GM12878 (cell line): Measurements from ENCODE around the gene LTB. TPM values are rescaled to one million over a fixed set of nuclear protein-coding genes. Genes with fewer than 3 reads are reported as not detected.

Experiments
- ASH2L ChIP-seq: fragments of 300-600, 200-600 bp; sonication (generic); IDR thresholded peaks from 2 replicates; pipeline ENCODE4 v1.6.1; 2017; ENCODE audit warnings: low read depth, mild to moderate bottlenecking, borderline replicate concordance
- ATF7 ChIP-seq: fragments of 450-650 bp; IDR thresholded peaks from 2 replicates; pipeline ENCODE4 v1.6.1; 2016; ENCODE audit warnings: low read depth, mild to moderate bottlenecking
- CHD4 ChIP-seq: fragments of 200-600 bp; sonication (generic); IDR thresholded peaks from 2 replicates; pipeline ENCODE4 v1.6.1; 2016; ENCODE audit warnings: mild to moderate bottlenecking
- GABPA ChIP-seq: IDR thresholded peaks from 2 replicates; pipeline ENCODE4 v1.6.1; 2014; ENCODE audit warnings: antibody characterized with exemption, low read depth, mild to moderate bottlenecking, inconsistent platforms
- JUNB ChIP-seq: IDR thresholded peaks from 2 replicates; pipeline ENCODE4 v1.6.1; 2016; ENCODE audit warnings: antibody characterized with exemption, mild to moderate bottlenecking
- MTA3 ChIP-seq: IDR thresholded peaks from 2 replicates; pipeline ENCODE4 v1.6.1; 2012; ENCODE audit warnings: low read length, inconsistent platforms, borderline replicate concordance
- NBN ChIP-seq: fragments of 450-650 bp; IDR thresholded peaks from 2 replicates; pipeline ENCODE4 v1.6.1; 2016
- REST ChIP-seq: IDR thresholded peaks from 2 replicates; pipeline ENCODE4 v1.6.1; 2012; ENCODE audit warnings: mild to moderate bottlenecking, low read depth, low read length
- SRF ChIP-seq, 2 experiments: IDR thresholded peaks; 2 replicates each; pipeline ENCODE4 v1.6.1; 2011; ENCODE audit warnings: low read depth in 2 of 2, low read length in 2 of 2, mild to moderate bottlenecking in 1 of 2, moderate library complexity in 1 of 2
- TAF1 ChIP-seq: IDR thresholded peaks from 2 replicates; pipeline ENCODE4 v1.6.1; 2011; ENCODE audit warnings: mild to moderate bottlenecking, low read depth, low read length, borderline replicate concordance
- ZBED1 ChIP-seq: IDR thresholded peaks from 2 replicates; pipeline ENCODE4 v1.6.1; 2016; ENCODE audit warnings: borderline replicate concordance
- ZBTB11 ChIP-seq: fragments of 450-650 bp; formaldehyde crosslinking; IDR thresholded peaks from 2 replicates; pipeline ENCODE4 v1.5.0; 2022; ENCODE audit warnings: mild to moderate bottlenecking, missing genetic modification characterization
- ZBTB33 ChIP-seq: fragments of 450-650 bp; IDR thresholded peaks from 2 replicates; pipeline ENCODE4 v1.6.1; 2017; ENCODE audit warnings: mild to moderate bottlenecking
- ZNF207 ChIP-seq: fragments of 450-650 bp; IDR thresholded peaks from 2 replicates; pipeline ENCODE4 v1.6.1; 2014; ENCODE audit warnings: antibody characterized with exemption, mild to moderate bottlenecking, borderline replicate concordance
- ZNF24 ChIP-seq: fragments of 450-650 bp; IDR thresholded peaks from 2 replicates; pipeline ENCODE4 v1.6.1; 2017; ENCODE audit warnings: antibody characterized with exemption, mild to moderate bottlenecking
- ZZZ3 ChIP-seq: IDR thresholded peaks from 2 replicates; pipeline ENCODE4 v1.6.1; 2011; ENCODE audit warnings: low read depth; ENCODE audit not compliant: control insufficient read depth, insufficient read length
- polyA plus RNA-seq, 11 experiments: library from polyadenylated mRNA; depleted of rRNA in 4 of 11; unstranded in 6 of 11; stranded (reverse) in 5 of 11; fragments of >200 nt; fragmentation: Nextera tagmentation in 4 of 11; fragmentation: Illumina TruSeq in 1 of 11; extraction: Ambion mirVana in 4 of 11; extraction: Trizol in 1 of 11; gene quantifications; 1 replicate in 1 of 11; 2 replicates in 10 of 11; pipeline versions ENCODE4 v1.2.1 to v1.2.3, GENCODE V29; 2011 to 2016; ENCODE audit warnings: inconsistent platforms in 2 of 11, missing spikeins in 2 of 11, low read depth in 1 of 11
- total RNA-seq, 4 experiments: library from RNA; depleted of rRNA in 3 of 4; stranded (reverse); fragments of >200 nt in 3 of 4; fragmentation: Illumina TruSeq in 1 of 4; extraction: Trizol in 1 of 4; gene quantifications; 2 replicates each; pipeline versions ENCODE4 v1.2.1 to v1.2.3, GENCODE V29; 2013 to 2021
- TF ChIP-seq, protein P1 (sequence below): IDR thresholded peaks from 2 replicates; pipeline ENCODE4 v1.6.1; 2012; ENCODE audit warnings: low read depth, low read length, improper control_type of control experiment
- TF ChIP-seq, protein P2 (sequence below): fragments of 450-650 bp; IDR thresholded peaks from 2 replicates; pipeline ENCODE4 v1.6.1; 2016; ENCODE audit warnings: mild to moderate bottlenecking

LTB gene
- total and polyA plus RNA-seq, 10 of the 15 experiments (the other 5 are each of a cell fraction or from before 2014, with no cell fraction given), result 0.71 to 74.3 (median 20.0) TPM

GRCh38 chr6:31546958-31547726 lies 35.1 kb downstream of the LTB start, which contains the start of gene NFKBIL1 (continued):
- TF ChIP-seq, protein P1, sequence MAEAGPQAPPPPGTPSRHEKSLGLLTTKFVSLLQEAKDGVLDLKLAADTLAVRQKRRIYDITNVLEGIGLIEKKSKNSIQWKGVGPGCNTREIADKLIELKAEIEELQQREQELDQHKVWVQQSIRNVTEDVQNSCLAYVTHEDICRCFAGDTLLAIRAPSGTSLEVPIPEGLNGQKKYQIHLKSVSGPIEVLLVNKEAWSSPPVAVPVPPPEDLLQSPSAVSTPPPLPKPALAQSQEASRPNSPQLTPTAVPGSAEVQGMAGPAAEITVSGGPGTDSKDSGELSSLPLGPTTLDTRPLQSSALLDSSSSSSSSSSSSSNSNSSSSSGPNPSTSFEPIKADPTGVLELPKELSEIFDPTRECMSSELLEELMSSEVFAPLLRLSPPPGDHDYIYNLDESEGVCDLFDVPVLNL, result peak; percentile 53; the same call in 1 of the 2 replicates
- TF ChIP-seq ATF7, result no peak; the same call in 1 of the 2 replicates
- no peak for TF ChIP-seq MTA3
- TF ChIP-seq ZZZ3, result no peak
- TF ChIP-seq SRF (IDR thresholded peaks at IDR 0.05; ENCODE audit: low read depth in 2 of 2, low read length in 2 of 2), result peak in 1 of 2 experiments; percentile 81; a peak in 2 of 4 replicates
- TF ChIP-seq, protein P2, sequence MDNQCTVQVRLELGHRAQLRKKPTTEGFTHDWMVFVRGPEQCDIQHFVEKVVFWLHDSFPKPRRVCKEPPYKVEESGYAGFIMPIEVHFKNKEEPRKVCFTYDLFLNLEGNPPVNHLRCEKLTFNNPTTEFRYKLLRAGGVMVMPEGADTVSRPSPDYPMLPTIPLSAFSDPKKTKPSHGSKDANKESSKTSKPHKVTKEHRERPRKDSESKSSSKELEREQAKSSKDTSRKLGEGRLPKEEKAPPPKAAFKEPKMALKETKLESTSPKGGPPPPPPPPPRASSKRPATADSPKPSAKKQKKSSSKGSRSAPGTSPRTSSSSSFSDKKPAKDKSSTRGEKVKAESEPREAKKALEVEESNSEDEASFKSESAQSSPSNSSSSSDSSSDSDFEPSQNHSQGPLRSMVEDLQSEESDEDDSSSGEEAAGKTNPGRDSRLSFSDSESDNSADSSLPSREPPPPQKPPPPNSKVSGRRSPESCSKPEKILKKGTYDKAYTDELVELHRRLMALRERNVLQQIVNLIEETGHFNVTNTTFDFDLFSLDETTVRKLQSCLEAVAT, result no peak; the same call in 1 of the 2 replicates
- no peak for TF ChIP-seq ZNF24
- no peak for TF ChIP-seq ZNF207
- 0 out of 2 replicates have a peak, but pooled peaks have one; percentile 63 for TF ChIP-seq TAF1
- peak; percentile 87 for TF ChIP-seq ZBTB11 (CRISPR knock-in tag)
- no peak for TF ChIP-seq CHD4
- no peak for TF ChIP-seq ZBED1
- TF ChIP-seq JUNB, result no peak
- TF ChIP-seq NBN, result 0 out of 2 replicates have a peak, but pooled peaks have one; percentile 59
- TF ChIP-seq GABPA, result peak; percentile 100
- TF ChIP-seq REST, result no peak
- TF ChIP-seq ZBTB33, result no peak
- no peak for TF ChIP-seq ASH2L
